Esophagus mucosa (tissue), 1 donor: ENCODE results near the gene RASGEF1C. TPM values are rescaled to one million over a fixed set of nuclear protein-coding genes. Genes with fewer than 3 reads are reported as not detected.
"Not testable (repeated sequence)": the region's sequence is repeated elsewhere in the genome, so short reads cannot be mapped to it uniquely, and the experiment has no call there.

Experiments used
- ATAC-seq: fragments of 200-7000 bp; cut with Tn5 transposase; one replicate; pipeline ENCODE4 v1.9.1; 2020
- total RNA-seq: library from RNA; stranded (reverse); gene quantifications from one replicate; pipeline ENCODE4 v1.2.4, GENCODE V29; 2023
- donor health status: DM: yes; HTN: yes; CAD: no.

RASGEF1C gene
- total RNA-seq, 1 donor from 2014 or later, result not detected

DNA sequence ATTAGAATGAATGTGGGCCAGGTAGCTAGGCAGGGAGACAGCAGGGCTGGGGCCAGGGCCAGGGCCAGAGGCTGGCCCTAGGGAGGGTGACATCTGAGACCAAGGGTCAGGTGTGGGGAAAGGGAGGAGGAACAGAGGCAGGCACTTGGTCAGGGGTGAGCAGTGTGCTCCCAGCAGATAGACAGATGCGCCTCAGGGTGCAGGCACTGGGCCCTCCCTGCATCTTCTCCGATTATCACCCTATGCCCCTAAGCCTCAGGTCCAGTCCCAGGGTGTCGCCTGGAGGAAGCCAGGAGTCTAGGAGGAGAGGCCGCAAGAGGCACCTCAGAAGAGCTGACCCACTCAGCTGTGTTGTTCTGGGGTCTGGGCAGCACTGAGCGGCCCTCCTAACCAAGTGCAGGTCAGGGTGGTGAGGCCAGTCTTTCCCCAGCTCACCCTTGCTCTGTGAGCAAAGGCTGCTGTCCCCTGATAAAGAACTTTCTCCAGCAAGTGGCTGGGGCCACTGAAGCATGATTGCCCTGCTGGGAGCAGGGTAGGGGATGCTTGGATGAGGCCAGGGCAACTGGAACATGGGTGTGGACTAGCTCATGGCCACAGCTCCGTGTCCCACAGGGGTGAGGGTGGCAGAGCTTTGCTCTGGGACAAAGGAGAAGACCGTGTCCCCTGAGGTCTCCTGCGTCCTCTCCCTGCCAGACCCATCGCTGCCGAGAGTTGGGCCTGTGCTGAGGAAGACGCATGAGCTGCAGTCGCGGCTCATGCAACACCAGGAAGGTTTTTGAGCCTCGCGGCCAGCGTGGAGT, 2.1 kb upstream of the RASGEF1C start:
- no peak for ATAC-seq

- not testable (repeated sequence) for ATAC-seq
Observed at GRCh38 chr5:180210077-180210476, 1.1 kb upstream of the RASGEF1C start.

GRCh38 chr5:180208435-180209081, 453 bp downstream of the RASGEF1C start:
- ATAC-seq, result no peak

DNA sequence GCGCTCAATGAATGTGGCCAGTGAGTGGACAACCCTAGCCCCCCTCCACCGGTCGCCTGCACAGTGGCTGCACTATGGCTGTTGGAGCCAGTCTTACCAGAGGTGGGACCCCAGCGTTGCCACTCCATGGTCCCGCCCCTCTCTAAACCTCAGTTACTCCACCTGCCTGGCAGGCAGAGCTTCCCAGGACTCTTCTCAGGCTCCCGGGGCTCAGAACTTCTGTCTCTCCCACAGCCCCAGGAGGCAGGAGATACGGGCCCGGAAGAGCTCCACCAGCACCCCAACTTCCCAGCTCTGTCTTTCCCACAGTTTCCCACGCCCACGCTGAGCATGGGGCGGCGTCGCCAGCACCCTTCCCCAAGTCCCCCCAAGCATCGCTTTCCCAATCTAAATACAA, 975 bp downstream of the RASGEF1C start:
- ATAC-seq, result no peak

GRCh38 chr5:180207593-180207992, 1.4 kb downstream of the RASGEF1C start:
- ATAC-seq, result no peak

DNA sequence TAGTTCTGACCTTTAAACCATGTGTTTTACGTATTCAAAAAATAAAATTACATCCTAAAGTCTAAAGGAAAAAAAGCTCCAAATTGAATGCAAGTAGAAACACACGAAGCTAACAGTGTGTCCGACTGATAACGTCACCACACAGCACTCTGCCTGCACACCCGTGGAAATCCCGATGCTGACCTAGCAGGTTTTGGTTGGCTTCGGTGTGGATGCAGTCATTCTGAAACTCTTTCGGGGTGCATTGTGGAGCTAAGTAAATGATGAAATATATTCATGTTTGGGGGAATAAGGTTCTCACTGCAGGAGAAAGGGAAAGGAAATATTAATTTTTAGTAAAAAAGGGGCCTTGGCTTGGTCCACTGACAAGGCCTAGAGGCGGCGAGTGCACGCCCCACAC, 2.0 kb downstream of the RASGEF1C start:
- no peak for ATAC-seq

DNA sequence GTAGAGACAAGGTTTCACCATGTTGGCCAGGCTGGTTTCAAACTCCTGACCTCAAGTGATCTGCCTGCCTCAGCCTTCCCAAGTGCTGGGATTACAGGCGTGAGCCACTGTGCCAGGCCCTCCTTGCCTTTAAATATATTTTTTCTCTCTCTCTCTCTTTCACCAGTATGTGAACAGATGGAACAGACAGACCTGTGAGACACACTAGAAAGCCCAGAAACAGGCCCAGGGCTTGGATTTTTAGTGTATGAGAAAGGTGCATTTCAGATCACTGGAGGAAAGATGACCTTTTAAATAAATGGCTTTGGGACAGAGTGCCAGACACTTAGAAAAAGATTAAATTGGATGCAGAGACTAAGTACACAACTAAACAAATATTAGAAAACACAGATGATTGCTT, 3.1 kb downstream of the RASGEF1C start:
- no peak for ATAC-seq

DNA sequence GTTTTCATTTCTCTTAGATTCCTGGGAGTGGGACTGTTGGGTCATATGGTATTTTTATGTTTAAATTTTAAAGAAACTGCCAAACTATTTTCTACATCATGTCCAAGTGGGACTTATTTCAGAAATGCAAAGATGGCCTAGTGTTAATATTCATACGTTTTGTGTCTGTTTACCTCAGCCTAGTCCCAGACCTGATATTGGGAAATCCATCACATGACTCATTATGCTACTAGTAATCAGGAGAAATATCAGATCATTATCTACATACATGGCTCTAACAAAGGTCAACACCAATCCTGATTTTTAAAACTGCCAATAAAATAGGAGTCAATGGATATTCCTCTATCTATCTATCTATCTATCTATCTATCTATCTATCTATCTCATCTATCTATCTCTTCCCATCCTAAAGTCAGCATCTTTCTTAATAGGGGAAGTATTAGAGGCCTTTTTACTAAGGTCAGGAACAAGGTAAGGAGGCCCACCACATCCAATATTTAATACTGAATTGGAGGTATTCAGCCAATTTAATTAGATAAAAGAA, 4.7 kb downstream of the RASGEF1C start:
- no peak for ATAC-seq

- no peak for ATAC-seq
Observed at GRCh38 chr5:180202939-180203573, 6.0 kb downstream of the RASGEF1C start.

GRCh38 chr5:180201051-180201987, 7.7 kb downstream of the RASGEF1C start:
- ATAC-seq, result no peak

GRCh38 chr5:180199390-180199789, 9.6 kb downstream of the RASGEF1C start:
- no peak for ATAC-seq

DNA sequence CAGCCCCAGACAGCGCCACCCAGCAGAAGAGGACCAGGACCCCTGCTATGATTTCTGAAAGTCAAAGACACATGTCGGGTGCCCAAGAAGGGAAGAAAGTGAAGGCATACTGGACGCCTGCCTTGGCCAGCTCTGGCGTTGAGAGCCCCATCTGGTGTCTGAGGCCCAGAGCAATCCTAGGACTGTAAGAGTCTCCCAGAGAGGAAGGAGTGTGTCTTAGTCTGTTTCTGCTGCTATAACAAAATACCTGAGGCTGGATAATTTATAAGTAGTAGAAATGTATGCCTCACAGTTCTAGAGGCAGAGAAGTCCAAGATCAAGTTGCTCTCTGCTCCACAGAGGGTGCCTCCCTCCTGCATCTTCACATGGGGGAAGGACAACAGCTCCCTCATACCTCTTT, 10.8 kb downstream of the RASGEF1C start:
- no peak for ATAC-seq

GRCh38 chr5:180197016-180197702, 11.9 kb downstream of the RASGEF1C start:
- no peak for ATAC-seq

DNA sequence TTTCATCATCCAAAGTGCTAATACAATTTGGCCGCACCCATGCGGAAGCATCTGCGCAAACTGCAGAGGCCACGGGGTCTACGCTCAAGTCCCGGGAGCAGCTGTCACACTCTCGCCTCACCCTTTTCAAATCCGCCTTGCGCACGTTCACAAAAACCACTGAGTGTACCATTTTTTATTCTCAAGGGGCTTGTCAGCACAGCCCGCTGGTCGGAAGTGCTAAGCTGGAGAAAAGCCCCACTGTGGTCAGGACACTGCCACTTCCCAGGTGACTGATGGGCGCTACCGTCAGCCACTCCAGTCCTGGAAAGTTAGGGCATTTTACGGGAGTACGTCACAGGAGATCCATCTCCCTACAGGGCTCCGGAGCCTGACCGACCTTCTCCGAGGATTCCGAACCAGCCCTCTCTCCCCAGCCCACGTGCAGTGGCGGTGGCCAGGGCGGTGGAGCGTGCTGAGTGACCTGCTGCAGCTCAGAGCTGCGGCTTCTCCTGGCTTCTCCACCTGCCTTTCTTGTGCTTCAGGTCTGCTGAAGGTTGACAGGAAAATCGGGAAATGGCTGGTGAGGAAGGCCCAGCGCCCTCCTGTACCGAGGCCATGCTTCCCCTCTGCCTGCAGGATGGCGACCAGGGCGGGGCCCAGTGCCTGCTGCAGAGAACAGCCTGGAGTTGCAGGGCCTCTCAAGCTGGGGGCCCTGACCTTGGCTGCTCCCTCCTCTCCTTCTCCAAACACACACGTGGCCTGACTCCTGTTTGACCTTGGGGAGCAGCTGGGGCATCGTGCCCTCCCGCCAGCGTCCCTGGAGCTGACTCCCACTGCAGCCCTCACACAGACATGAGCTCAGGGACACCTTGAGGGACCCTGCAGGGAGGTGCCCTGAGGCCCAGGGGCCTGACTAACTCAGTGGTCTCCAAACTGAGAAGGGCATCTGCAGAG, 14.3 kb downstream of the RASGEF1C start:
- no peak for ATAC-seq

DNA sequence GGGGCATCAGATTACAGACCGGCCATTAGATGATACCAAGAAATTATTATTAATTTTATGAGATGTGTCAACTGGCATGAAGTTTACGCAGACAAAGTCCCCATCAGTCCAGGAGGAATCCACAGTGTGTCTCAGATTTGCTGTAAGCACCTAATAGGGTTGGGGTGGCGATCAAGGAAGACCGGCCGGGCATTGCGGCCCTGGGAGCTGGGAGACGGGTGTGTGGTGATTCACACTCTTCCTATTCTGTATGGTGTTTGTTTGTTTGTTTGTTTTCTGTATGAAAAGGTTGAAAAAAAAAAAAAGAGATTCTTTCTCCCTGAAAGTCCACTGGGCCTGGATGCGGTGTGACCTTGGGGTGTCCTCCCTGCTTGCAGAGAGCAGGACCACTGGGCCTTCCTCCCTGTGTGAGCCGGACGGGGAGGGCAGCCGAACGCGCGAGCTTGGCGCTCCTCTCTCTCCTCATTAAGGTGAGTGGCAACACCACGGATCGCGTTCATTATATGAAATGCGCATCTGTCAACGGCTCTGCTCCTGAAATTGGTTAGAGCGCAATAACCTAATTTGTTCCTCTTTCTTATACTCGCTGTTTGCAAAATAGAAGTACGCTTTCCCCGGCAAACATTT, 15.1 kb downstream of the RASGEF1C start:
- no peak for ATAC-seq

GRCh38 chr5:180191716-180192115, 17.3 kb downstream of the RASGEF1C start:
- ATAC-seq, result no peak

DNA sequence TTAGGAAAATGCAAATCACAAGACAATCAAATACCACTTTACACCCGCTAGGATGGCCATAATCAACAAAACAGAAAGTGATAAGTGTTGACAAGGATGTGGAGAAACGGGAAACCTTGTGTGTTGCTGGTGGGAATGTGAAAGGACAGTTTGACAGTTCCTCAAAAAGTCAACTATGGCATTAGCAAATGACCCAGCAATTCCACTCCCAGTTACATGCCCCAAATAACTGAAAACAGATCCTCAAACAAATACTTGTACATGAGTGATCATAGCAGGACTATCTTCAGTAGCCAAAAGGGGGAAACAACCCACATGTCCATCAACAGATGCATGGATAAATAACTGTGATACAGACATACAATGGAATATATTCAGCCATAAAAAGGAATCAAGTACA, 21.2 kb downstream of the RASGEF1C start:
- ATAC-seq, result no peak

GRCh38 chr5:180180846-180181245, 28.2 kb downstream of the RASGEF1C start:
- peak; percentile 35 for ATAC-seq

- no peak for ATAC-seq
Observed at GRCh38 chr5:180180421-180180820, 28.6 kb downstream of the RASGEF1C start.
